HG03469 (cell line): ENCODE results near the gene SORBS2.

ENCODE experiments used
- ATAC-seq: cut with Tn5 transposase; IDR thresholded peaks from one replicate; pipeline ENCODE4 v1.9.1; 2021; ENCODE audit warnings: mild to moderate bottlenecking, moderate library complexity, moderate number of reproducible peaks; ENCODE audit not compliant: unreplicated experiment

The SORBS2 gene

DNA sequence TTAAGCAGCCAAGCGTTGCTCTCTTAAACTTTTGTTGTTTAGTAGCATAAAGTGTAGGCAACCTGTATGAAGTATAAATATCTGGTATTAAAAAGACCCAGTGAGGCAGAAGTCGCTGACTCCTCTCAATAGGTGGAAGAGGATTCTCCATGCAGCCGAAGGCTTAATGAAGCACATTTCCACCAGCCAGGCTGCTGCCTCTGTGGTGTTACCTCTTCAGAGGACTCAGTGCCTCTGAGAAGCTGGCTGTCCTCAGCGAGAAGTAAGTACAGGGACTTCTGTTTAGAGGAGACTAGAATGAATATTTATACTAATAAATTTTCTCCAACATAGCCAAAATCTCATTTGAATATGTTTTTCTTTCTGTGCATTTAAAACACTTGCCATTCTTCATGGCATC is 6.0 kb downstream of the SORBS2 start:
- no peak for ATAC-seq

DNA sequence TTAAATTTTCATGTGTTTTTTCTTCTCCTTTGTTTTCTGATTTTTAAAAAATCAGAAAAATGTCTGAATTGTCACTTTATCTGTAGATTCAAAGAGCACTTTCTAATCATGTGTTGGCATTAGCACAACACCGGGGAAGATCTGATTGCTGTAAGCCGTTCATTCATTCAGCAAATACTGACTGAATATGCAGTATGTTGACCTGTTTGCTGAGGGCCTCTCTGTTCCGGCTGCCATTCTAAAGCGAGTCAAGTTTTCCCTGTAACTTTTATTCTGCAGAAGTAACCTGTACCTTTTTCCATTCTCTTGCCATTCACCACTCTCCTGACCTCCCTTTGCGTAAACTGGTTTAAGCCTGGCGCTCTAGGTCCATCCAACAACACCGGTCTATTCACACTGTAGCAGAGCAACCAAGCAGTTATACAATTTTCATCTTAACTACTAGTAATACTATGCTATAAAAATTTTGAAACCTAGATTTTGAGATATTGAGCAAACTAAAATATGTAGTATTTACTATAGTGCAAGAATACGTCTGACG is 6.7 kb downstream of the SORBS2 start:
- ATAC-seq, result no peak

DNA sequence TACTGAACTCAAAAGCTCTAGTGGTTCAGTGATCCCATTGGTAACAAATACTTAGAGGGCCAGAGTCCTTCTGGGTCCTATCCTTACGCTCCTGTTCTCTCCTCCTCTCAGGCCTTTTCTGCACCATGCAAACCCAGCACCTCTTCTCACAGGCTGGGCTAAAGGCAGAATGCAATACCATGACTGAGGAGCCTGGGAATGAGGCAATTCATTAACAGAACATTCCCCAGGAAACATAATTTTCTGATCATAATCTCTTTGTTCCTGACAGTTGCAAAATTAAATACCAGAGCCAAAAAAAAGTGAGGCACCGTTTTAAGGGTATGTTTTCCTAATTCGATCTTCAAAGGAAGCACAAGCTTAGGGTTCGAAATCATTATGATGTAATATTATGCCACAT is 9.0 kb downstream of the SORBS2 start:
- no peak for ATAC-seq

DNA sequence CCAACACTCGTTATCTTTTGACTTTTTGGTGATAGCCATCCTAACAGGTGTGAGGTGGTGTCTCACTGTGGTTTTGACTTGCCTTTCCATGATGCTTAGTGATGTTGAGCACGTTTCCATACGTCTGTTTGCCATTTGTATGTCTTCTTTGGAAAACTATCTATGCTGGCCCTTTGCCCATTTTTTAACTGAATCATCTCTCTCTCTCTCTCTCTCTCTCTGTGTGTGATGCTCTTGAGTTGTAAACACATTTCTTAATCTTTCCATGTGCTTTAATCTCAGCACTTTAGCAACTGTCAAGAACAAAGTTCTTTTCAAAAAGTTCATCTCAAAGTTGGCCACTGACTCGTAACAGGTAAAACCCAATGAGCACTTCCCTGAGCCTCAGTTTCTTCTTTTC is 10.5 kb downstream of the SORBS2 start:
- ATAC-seq, result no peak

DNA sequence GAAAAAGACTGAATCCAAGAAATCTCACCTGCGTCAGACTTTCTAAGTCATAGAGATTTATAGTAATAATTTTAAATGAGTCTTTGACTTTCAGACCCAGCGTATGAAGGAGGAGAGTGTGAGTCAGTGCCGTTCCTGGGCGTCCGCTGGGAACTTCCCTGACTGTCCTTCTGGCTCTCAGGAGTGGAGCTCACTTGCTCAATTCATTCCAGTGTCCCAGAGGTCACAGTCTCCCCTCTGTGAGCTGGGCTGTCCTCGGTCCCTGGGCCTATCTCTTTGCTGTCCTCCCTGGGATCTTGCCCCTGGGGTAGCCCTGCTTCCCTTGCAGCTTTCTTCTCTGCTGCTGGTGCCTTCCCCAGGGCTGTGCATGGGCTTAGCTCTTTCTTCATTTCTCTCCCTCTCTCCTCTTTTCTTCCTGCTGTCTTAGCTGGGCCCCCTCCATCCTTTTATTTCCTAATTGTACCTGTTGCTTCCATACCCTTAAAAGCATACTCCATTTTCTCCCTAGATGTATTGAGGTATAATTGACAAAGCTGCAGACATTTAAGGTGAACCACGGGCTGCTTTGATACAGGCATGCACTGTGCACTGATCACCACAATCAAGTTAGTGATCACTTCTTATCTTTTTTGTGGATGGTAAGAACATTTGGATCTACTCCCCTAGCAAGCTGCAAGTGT is 11.6 kb downstream of the SORBS2 start:
- no peak for ATAC-seq

DNA sequence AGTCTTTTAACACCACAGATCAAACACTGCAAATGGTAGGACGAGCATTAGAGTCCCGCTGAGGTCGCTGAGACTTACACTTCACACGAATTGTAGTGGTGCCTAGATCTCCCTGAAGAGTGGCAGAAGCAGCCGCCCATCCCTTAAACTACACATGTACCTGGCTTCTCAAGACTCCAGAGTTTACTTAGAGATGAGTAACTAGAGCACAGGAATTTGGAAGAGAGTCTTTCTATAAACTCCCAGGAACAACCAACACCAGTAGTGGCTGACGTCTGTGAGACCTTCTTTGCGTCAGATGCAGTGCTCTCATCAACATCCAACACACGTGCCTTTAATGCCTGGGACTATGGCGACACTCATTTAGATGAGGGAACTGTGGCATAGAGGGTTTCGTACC is 12.6 kb downstream of the SORBS2 start:
- ATAC-seq, result no peak

DNA sequence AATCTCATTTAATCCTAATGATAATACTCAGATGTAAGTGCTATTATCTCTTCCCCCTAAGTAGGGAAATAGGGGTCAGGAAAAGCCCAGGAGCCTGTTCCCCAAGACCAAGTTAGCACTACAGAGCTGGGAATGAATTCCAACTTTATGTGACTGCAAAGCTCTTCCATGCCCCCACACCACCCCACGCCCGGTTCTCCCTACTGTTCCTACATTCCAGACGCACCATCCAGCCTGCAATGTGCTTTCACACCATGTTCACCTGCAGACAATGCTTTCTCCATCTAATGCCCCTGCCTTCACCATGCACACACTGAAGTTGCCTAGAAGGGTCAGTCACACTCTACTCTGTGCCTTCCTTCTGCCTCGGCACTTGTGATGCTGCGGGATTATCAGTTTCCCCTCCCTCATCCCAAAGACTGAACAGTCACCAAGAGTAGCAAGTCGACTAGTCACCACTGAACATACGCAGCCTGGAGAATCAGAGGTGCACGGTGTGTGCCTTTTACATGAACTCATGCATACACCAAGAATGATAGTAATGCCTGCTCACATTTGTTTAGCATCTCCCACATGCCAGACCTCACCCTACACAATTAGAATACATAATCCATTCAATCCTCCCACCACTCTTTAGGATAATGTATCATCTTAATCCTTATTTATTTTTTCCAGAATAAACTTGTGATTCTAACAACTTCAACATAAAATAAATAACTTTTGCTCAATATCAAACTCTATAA is 14.2 kb downstream of the SORBS2 start:
- ATAC-seq, result no peak

DNA sequence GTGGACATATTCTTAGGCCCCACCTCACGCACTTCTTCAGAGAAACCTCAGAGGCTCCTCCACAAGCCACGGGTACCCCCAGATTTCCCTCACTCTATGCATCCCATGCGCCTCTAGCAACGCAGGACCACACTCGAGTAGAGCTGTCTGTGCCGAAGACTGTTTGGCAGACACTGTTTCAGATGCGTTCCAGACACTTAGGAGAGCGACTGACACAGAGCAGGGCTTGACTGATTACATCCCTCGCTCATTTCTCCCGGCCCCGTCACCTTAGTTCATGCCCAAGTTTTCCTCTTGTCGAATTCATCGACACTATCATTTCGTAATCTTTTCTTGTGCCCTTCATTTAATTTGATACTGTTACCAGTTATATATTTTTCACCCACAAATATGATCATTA is 15.0 kb downstream of the SORBS2 start:
- no peak for ATAC-seq

DNA sequence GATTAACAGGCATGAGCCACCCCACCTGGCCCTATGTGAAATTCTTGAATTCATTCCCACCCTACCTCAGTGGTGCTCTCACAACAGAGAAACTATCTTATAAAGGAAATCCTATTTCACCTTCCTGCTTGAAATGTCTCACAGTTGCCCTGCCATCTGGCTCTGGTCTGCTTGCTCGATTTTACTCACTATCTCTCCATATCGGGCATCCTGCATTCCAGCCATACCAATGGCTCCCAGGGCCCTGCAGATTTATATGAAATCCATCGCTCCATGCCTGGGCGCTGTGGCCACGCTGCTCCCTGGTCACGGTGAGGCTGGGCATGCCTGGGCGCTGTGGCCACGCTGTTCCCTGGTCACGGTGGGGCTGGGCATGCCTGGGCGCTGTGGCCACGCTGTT is 15.8 kb downstream of the SORBS2 start:
- no peak for ATAC-seq

DNA sequence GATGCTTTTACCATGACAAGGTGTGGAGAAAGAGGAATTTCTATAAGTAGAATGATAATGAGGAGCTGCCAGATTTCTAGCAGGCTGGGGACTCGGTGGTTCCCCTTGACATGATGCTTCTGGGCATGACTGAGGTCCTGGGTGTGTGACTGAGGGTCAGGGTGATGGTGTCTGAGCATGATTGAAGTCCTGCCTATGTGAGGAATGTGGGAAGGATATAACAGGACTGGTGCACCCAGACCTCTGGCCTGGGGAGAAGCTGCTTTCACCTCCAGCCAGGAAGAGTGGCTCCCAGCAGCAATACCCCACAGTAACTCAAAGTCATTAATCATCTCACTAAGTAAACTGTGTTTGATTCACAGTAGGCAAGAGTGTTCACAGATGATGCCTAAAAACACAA is 17.4 kb downstream of the SORBS2 start:
- no peak for ATAC-seq

DNA sequence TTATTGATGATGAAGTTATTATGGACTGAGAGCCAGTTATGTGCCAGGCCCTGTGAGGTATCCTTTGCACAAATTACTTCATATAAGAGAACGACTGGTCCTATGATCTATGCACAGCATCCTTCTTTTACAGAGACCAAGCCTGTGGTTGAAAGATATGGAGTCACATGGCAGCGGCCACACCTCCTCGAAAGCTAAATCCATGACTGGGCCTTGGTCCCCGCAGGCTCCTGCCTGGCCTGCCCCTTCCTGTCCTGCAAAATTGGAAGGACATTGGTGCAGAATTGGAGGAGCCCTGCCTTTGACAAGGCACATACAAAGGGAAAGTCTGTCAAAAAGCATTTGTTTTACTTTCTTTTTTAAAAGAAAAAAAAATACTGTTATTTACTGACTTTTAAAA is 18.3 kb downstream of the SORBS2 start:
- no peak for ATAC-seq

DNA sequence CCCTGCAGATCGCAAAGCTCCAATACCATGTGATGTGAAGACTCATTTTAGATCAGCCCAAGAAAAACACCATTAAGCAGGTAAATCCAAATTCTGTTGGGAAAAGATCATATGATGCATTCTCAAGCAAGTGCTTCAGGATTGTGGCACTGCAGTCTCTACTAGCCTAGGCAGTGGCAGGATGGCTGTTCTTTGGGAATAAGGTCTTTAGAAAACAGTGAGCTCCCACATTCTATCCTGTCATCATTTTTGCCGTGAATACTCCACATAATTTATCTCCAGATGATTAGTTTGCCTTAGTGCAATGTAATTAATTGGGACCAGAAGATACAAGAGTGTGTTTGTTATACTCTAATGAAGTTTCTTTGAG is 18.9 kb downstream of the SORBS2 start:
- ATAC-seq, result no peak

DNA sequence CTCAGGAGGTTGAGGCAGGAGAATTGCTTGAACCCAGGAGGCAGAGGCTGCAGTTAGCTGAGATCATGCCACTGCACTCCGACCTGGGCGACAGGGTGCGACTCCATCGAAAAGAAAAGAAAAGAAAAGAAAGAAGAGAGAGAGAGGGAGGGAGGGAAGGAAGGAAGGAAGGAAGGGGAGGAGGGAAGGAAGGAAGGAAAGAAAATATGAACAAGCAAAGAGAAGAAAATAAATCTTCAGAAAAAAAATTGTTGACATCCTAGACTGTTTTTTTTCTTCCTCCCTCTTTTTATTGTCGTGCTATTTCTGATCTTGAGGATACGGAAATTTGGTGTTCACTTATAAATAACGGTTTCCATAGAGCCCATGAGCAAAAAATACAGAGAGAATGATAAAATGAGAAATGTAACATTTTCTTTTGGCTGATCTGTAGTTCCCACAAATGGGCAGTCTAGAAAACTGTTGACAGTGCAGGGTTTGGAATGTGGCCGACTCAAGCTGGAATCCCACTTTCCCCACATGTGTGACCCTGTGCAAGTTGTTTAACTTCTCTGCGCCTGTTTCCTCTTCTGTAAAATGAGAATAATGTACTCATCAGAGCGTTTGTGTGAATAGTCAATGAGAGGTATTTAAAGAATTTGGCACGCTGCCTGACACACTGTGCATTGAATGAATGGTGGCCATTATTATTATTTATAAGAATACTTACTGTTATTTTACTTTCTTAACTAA is 19.4 kb downstream of the SORBS2 start:
- ATAC-seq, result no peak

DNA sequence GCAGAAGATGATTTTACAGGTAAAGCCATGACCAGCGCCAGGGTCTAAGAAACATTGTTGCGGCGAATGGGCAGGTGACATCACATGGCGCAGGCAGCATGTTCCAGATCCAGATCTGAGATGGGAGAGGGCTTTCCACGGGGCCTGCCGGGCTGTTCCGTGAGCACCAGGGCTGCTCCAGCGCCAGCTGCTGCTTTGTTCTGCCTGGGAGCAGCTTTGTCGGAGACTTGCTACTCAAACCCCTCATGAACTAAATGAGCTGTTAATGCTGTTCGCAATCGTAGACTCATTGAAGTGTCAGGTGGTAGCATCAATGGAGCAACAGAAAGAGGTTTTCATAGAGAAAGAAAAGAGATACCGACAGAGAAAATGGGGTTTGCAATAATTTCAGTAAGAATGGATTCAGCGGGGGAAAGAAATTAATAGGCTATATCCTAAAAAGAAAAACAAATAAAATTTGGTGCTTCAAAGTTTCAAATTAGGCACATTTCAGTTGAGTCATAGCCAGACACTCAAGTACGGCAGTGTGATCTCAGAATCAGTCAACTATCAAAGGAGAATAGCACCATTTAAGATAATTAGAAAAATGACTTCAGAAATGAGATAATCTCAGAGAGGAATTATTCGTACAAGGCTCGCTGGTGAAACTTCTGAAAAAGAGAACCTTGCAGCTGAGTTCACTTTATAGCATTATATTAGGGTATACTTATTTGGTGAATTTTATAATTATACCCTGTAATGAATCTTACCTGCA is 23.9 kb downstream of the SORBS2 start:
- ATAC-seq, result no peak

DNA sequence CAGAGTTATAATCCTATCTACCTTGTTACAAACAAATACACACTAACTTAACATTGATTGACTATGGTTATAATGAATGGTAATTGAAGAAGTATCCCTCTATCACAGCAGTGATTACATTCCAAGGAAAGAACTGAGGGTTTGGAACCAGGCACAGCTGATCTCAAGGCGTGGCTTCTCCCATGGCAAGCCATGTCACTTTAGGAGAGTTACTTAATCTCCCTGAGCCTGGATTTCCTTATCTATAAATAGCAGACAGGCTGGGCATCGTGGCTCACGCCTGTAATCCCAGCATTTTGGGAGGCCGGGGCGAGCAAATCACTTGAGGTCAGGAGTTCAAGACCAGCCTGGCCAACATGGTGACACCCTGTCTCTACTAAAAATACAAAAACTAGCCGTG is 25.6 kb downstream of the SORBS2 start:
- no peak for ATAC-seq

DNA sequence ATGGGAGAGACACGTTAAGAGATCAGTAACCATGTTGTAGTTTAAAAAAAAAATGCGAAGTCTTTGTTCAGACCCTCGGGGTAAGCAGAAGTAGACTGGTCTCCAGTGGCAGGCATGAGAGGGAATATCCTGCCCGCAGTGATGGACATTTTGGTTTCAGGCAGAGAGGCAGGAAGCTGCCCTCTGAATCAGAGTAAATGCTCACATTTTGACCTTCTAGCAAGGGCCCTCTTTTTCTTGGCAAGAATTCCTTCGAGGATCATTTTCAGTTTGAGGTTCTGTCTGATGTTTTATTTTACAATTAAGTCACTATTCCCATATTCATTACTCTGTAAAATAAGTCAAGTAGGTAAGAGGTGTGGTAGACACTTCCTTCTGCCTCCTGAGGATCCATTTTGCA is 28.4 kb downstream of the SORBS2 start:
- ATAC-seq, result no peak

DNA sequence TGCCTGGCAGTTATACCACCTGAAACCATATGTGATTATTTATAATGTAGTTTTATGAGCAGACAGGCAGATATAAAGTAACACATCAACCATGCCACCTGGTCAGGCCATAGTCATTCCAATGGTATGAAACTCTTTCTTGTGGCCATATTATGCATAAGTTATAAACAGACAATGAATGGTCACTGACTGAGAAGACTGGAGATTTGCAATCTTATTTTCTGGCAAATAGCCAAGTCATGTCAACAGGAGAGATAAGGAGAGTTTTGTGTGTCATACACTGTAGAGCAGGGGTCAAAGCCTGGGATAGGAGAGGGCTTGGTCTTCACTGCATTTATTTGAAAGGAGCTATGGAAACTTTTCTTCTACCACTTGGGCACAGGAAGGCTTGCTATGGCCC is 29.5 kb downstream of the SORBS2 start:
- no peak for ATAC-seq

DNA sequence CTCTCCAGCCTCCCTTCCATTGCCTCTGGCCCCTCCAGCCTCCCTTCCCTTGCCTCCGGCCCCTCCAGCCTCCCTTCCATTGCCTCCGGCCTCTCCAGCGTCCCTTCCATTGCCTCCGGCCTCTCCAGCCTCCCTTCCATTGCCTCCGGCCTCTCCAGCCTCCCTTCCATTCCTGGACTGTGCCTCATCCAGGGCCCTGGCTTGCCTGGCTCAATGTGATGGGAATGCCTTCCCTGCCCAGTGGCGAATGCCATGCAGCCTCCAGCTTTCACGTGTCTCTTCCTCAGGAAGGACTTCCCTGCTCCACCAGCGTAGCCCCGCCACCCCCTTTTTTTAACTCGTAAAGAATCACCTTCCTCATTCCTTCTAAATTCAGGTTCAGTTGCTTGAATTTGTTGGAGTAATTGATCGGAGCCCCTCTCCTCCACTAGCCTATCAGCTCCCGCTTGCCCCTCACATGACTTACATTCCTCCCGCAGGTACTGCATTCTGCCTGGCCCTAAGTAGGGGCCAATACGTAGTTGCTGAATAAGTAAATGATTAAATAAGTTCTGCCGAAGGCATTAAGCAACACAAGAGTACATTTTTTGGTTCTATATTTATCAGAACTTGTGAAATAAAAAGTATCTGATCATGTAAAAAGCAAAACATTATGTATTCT is 30.3 kb downstream of the SORBS2 start:
- ATAC-seq, result no peak

DNA sequence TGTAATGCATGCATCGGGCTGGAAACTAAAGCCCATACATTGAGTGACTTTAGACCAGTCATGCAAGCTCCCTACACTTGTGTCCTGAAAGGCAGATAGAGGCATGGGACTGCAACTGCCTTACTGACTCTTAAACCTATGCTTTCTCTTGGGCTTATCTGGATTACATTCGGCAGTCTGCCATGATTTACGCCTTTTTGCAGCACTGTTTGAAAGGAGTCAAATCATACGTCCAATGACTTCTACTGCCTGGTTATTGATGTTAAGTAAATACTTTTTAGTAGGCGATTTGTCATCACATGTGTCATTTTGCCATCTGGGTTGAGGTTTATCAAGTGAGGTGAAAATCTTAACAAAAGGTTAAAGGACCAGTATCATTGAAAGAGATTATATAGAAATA is 31.5 kb downstream of the SORBS2 start:
- no peak for ATAC-seq

DNA sequence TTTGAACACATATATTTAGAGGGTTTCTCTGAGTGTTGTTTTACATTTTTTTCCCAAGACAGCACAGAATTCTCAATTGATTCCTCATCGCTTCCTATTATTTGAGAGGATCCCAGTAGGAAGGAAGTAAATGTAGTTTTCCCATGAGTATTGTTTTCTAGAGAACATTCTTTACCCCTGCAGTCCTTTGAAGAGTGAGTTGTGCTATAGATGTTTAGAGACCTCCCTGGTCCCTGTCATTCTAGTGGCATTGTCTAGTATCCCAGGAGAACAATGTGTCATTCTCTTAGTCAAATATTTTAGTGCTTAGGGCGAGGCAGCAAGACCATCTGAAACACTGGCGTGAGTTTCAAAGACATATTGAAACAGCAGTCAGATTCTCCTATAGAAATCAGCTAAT is 32.5 kb downstream of the SORBS2 start:
- ATAC-seq, result no peak

DNA sequence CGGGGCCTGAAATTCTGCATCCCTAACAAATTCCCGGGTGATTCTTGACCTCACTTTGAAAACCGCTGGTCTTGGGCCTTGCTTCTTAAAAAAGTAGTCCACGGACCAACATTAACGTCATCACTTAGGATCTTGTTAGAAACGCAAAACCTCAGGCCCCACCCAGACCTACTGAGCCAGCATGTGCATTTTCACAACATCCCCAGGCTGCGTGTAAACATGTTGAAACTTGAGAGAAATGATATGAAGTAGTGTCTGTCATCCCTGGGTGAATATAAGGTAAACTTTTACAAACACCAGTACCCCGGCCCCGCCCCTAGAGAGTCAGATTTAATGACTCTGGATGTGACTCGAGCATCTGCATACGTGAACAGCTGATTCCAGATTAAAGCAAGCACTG is 33.7 kb downstream of the SORBS2 start:
- no peak for ATAC-seq
